ENCODE results near the gene ANO1. TPM values are rescaled to one million over a fixed set of nuclear protein-coding genes. Genes with fewer than 3 reads are reported as not detected.

ANO1 gene
- total and polyA plus RNA-seq, 4 donors: 7.8 to 64.8 (median 32.2) TPM

GRCh38 chr11:70151671-70152070 is 73.6 kb downstream of the ANO1 start:
- no peak for TF ChIP-seq RXRA (IDR thresholded peaks at IDR 0.05)
- TF ChIP-seq RAD21 (IDR thresholded peaks at IDR 0.05): no peak
- no peak for TF ChIP-seq TAF1 (conservative IDR thresholded peaks at IDR 0.05)
- TF ChIP-seq SP1 (IDR thresholded peaks at IDR 0.05): no peak
- no peak for TF ChIP-seq CTCF (IDR thresholded peaks at IDR 0.05; ENCODE audit: low read depth, low read length, missing input control)
- TF ChIP-seq NR2F2 (IDR thresholded peaks at IDR 0.05): no peak
- TF ChIP-seq REST (IDR thresholded peaks at IDR 0.05): no peak
- TF ChIP-seq HNF4G (IDR thresholded peaks at IDR 0.05): no peak
- TF ChIP-seq ATF3 (IDR thresholded peaks at IDR 0.05): no peak
- no peak for TF ChIP-seq JUND (IDR thresholded peaks at IDR 0.05)
- no peak for TF ChIP-seq HNF4A (conservative IDR thresholded peaks at IDR 0.05)
- no peak for TF ChIP-seq GABPA (IDR thresholded peaks at IDR 0.05 in 1 of 2, conservative IDR thresholded peaks at IDR 0.05 in 1 of 2)
- no peak for TF ChIP-seq MAX (IDR thresholded peaks at IDR 0.05)
- TF ChIP-seq EGR1 (IDR thresholded peaks at IDR 0.05; ENCODE audit: low read depth in 2 of 2): no peak
- DNase-seq (ENCODE audit: low spot score): no peak
- no peak overlapping the region for H3K27ac ChIP-seq (ENCODE audit: low read depth in 1 of 2, low read length in 2 of 2)
- H3K4me3 ChIP-seq (ENCODE audit: low read depth in 1 of 3, low read length in 3 of 3): no peak overlapping the region
- 92% methylated on average over 9 of the region's 9 CpGs for WGBS
- H3K9me3 ChIP-seq (ENCODE audit: control insufficient read depth in 4 of 4, low read length in 3 of 4): no peaks in the 10 kb centered on the region
- no peaks in the 10 kb centered on the region for H3K4me1 ChIP-seq (ENCODE audit: control insufficient read depth in 4 of 4, insufficient read depth in 4 of 4, low read length in 3 of 4)
- no peaks in the 10 kb centered on the region for H3K27me3 ChIP-seq (ENCODE audit: control insufficient read depth in 4 of 4, insufficient read depth in 4 of 4, low read length in 3 of 4)
- H3K9ac ChIP-seq (ENCODE audit: low read depth in 1 of 2, low read length in 2 of 2): no peak overlapping the region
- H3K36me3 ChIP-seq (ENCODE audit: control insufficient read depth in 4 of 4, insufficient read depth in 3 of 4, low read depth in 1 of 4, low read length in 3 of 4): peaks cover 0 to 50% (median 15%) of the 10 kb centered on the region in 4 donors

- Histone ChIP-seq H3K9ac (ENCODE audit: low read depth in 1 of 2, low read length in 2 of 2) (no peak overlapping the region), H3K27me3 (ENCODE audit: control insufficient read depth in 4 of 4, insufficient read depth in 4 of 4, low read length in 3 of 4) (no peaks in the 10 kb centered on the region), H3K4me1 (ENCODE audit: control insufficient read depth in 4 of 4, insufficient read depth in 4 of 4, low read length in 3 of 4) (no peaks in the 10 kb centered on the region), H3K9me3 (ENCODE audit: control insufficient read depth in 4 of 4, low read length in 3 of 4) (no peaks in the 10 kb centered on the region), H3K4me3 (ENCODE audit: low read depth in 1 of 3, low read length in 3 of 3) (no peak overlapping the region), H3K36me3 (ENCODE audit: control insufficient read depth in 4 of 4, insufficient read depth in 3 of 4, low read depth in 1 of 4, low read length in 3 of 4) (peaks cover 0 to 46% (median 12%) of the 10 kb centered on the region in 4 donors), H3K27ac (ENCODE audit: low read depth in 1 of 2, low read length in 2 of 2) (no peak overlapping the region)
- WGBS: 81% methylated on average over 7 of the region's 7 CpGs
- no peak for DNase-seq (ENCODE audit: low spot score)
- TF ChIP-seq GABPA (IDR thresholded peaks at IDR 0.05 in 1 of 2, conservative IDR thresholded peaks at IDR 0.05 in 1 of 2): no peak
- TF ChIP-seq FOXA2 (IDR thresholded peaks at IDR 0.05): no peak
- no peak for TF ChIP-seq HNF4G (IDR thresholded peaks at IDR 0.05)
- no peak for TF ChIP-seq ATF3 (IDR thresholded peaks at IDR 0.05)
- no peak for TF ChIP-seq REST (IDR thresholded peaks at IDR 0.05)
- no peak for TF ChIP-seq NR2F2 (IDR thresholded peaks at IDR 0.05)
- no peak for TF ChIP-seq ZBTB33 (IDR thresholded peaks at IDR 0.05)
- no peak for TF ChIP-seq MAX (IDR thresholded peaks at IDR 0.05)
- no peak for TF ChIP-seq CTCF (IDR thresholded peaks at IDR 0.05; ENCODE audit: low read depth, low read length, missing input control)
Measured at GRCh38 chr11:70153133-70153727, 75.1 kb downstream of the ANO1 start.

All from liver (tissue), 9 donors.